GM21717 (cell line): ENCODE measurements around the gene STRC.
"Not testable (repeated sequence)": the region's sequence is repeated elsewhere in the genome, so short reads cannot be mapped to it uniquely, and the experiment has no call there.

ENCODE experiments used
- ATAC-seq: cut with Tn5 transposase; IDR thresholded peaks from one replicate; pipeline ENCODE4 v1.9.1; 2021; ENCODE audit warnings: mild to moderate bottlenecking, moderate library complexity; ENCODE audit not compliant: unreplicated experiment

STRC gene

GRCh38 chr15:43566615-43567014, 52.0 kb downstream of the STRC start:
- not testable (repeated sequence) for ATAC-seq

- not testable (repeated sequence) for ATAC-seq
Measured at GRCh38 chr15:43563793-43564192, 54.8 kb downstream of the STRC start.

- not testable (repeated sequence) for ATAC-seq
Measured at GRCh38 chr15:43562753-43563152, 55.8 kb downstream of the STRC start.

GRCh38 chr15:43552986-43553385, 65.6 kb downstream of the STRC start:
- no peak for ATAC-seq

GRCh38 chr15:43552256-43552655, 66.3 kb downstream of the STRC start:
- no peak for ATAC-seq

- ATAC-seq = no peak
Measured at GRCh38 chr15:43550527-43551363, 67.9 kb downstream of the STRC start.
